HG03442 (cell line): ENCODE results near the gene PTPRB.

Source experiments
- ATAC-seq: cut with Tn5 transposase; IDR thresholded peaks from one replicate; pipeline ENCODE4 v1.9.1; 2021; ENCODE audit warnings: mild to moderate bottlenecking, moderate library complexity; ENCODE audit not compliant: unreplicated experiment

Gene PTPRB

GRCh38 chr12:70644861-70645260, 7.6 kb upstream of the PTPRB start:
- no peak for ATAC-seq

- ATAC-seq, result no peak
These were observed 6.7 kb upstream of the PTPRB start for GRCh38 chr12:70643939-70644338.

- no peak for ATAC-seq
These were observed 4.5 kb upstream of the PTPRB start for GRCh38 chr12:70641691-70642090.

- ATAC-seq, result no peak
These were observed 3.7 kb upstream of the PTPRB start for GRCh38 chr12:70640901-70641300.

GRCh38 chr12:70639535-70639934, 2.3 kb upstream of the PTPRB start:
- ATAC-seq, result no peak

- ATAC-seq, result no peak
These were observed 1.6 kb upstream of the PTPRB start for GRCh38 chr12:70638639-70639360.

GRCh38 chr12:70635755-70636154, 1.5 kb downstream of the PTPRB start:
- no peak for ATAC-seq

GRCh38 chr12:70628701-70629480, 8.3 kb downstream of the PTPRB start:
- ATAC-seq, result no peak

GRCh38 chr12:70627677-70628076, 9.6 kb downstream of the PTPRB start:
- ATAC-seq, result no peak

- ATAC-seq, result no peak
These were observed 11.0 kb downstream of the PTPRB start for GRCh38 chr12:70626180-70626579.

GRCh38 chr12:70619471-70620152, 17.6 kb downstream of the PTPRB start:
- no peak for ATAC-seq

GRCh38 chr12:70618371-70618770, 18.9 kb downstream of the PTPRB start:
- no peak for ATAC-seq

GRCh38 chr12:70617450-70617849, 19.8 kb downstream of the PTPRB start:
- no peak for ATAC-seq

GRCh38 chr12:70615174-70615866, 21.9 kb downstream of the PTPRB start:
- no peak for ATAC-seq

- ATAC-seq, result no peak
These were observed 27.3 kb downstream of the PTPRB start for GRCh38 chr12:70609739-70610491.

- ATAC-seq, result no peak
These were observed 28.0 kb downstream of the PTPRB start for GRCh38 chr12:70609203-70609602.

GRCh38 chr12:70608184-70608583, 29.0 kb downstream of the PTPRB start:
- ATAC-seq, result no peak

GRCh38 chr12:70607107-70607506, 30.1 kb downstream of the PTPRB start:
- no peak for ATAC-seq

- ATAC-seq, result no peak
These were observed 31.3 kb downstream of the PTPRB start for GRCh38 chr12:70605976-70606375.

- ATAC-seq, result no peak
These were observed 32.6 kb downstream of the PTPRB start for GRCh38 chr12:70604662-70605061.
